Left kidney (tissue), 2 donors: Measurements from ENCODE around the gene PGLYRP3. TPM values are rescaled to one million over a fixed set of nuclear protein-coding genes. Genes with fewer than 3 reads are reported as not detected.
"Not testable (repeated sequence)": the region's sequence is repeated elsewhere in the genome, so short reads cannot be mapped to it uniquely, and the experiment has no call there.

ENCODE experiments used
- DNase-seq: peaks from one replicate; pipeline ENCODE4 v3.0.0-alpha.2; 2013
- polyA plus RNA-seq: library from polyadenylated mRNA; unstranded; fragments of 120-200 nt; gene quantifications from one replicate; pipeline ENCODE4 v1.2.1, GENCODE V29; 2013; ENCODE audit not compliant: insufficient read length

Gene PGLYRP3
- polyA plus RNA-seq, 1 donor, result not detected

DNA sequence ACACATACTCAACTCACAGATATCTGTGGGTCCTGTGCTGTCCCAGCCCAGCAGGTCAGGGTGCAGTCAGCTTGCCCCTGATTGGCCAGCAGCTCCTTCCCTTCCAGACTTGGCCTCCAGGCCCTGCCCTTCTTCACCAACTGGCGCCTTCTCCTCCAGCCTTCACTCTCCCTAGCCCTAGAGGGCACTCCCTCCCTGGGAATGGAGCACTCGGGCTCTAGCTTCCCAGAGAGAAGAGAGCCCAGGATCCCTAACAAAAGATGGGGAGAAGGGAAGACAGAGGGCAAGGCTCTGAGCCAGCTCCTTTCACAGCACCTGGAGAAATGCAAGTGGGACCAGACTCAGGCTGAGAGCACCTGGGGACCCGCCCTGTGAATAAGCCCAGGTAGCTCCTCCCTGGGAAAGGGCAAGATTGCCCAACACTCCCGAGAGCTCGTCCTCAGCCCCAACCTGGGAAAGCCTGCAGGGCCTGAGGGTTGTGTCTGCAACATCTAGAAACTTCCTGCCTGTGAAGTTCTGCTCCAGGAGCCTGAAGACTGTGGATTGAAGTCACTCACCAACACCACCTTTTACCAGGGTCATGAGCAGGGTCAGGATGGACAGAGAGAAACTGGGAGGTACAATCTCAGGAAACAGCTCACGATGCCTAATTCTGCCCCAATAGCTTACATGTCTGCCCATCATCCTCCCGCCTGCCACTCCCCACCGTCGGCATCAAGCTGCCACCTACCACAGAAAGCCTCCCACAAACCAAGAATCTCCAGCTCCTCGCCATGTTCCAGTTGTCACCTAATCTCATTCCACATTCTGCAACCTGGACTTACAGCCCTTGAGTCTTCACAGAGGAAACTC lies 36.0 kb upstream of the PGLYRP3 start, which contains the start of gene PGLYRP4:
Gene PGLYRP4, minus strand, starts transcription at position 331 of the 852 bp plus-strand sequence. CDS start 909 bp downstream, outside the sequence.
- DNase-seq, result no peak

GRCh38 chr1:153347856-153348255 lies 35.1 kb upstream of the PGLYRP3 start:
- DNase-seq, result no peak

DNA sequence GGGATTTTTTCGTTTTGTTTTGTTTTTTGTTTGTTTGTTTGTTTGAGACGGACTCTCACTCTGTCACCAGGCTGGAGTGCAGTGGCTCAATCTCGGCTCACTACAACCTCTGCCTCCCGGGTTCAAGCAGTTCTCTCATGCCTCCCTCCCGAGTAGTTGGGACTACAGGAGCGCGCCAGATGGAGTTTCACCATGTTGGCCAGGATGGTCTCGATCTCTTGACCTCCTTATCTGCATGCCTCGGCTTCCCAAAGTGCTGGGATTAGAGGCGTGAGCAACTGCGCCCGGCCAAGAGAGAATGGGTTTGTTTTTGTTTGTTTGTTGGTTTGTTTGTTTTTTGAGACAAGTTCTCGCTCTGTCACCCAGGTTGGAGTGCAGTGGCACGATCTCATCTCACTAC lies 34.3 kb upstream of the PGLYRP3 start:
- DNase-seq, result not testable (repeated sequence)

- no peak for DNase-seq
Observed at GRCh38 chr1:153346077-153346723, 33.4 kb upstream of the PGLYRP3 start.

DNA sequence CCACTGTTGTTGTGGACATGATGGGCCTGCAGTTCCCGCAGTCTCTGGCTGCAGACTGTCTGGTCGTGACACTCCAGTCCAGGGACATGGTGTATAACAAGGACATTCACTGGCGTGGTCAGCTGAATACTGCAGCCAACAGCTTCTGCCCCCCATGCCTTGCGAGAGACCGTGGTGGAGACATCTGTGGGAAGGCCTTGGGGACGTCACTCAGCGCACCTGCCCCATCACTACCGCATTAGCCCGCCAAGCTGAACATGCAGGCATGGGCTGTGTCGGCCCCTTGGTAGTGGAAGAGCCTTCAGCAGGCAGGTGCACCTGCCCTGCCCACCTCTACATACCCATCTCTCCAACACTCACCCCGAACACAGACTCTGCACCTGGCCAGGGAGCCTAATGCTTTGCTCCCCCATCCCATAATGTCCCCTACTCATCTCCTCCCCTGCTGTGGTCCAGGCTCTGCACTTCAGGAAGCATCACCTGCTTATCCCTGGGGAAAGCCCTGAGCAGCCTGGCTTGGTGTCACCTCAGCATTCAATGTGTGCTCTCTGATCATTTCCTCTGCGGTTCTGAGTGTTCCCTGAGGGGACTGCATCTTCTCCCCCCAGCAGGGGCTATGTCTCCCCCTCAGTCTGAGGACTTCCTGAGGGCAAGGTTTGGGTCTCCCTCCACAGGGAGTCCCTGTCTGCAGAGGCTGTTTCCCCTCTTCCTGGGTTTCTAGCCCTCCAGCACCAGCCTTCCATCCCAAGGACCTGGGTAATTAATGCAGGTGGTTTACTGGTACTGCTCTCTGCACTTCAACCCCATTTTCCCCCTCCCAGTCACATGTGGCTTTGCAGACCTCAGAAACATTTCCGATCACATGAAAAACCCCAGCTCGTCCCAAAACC lies 32.7 kb upstream of the PGLYRP3 start:
- no peak for DNase-seq

GRCh38 chr1:153344718-153345025 lies 31.9 kb upstream of the PGLYRP3 start:
- no peak for DNase-seq

DNA sequence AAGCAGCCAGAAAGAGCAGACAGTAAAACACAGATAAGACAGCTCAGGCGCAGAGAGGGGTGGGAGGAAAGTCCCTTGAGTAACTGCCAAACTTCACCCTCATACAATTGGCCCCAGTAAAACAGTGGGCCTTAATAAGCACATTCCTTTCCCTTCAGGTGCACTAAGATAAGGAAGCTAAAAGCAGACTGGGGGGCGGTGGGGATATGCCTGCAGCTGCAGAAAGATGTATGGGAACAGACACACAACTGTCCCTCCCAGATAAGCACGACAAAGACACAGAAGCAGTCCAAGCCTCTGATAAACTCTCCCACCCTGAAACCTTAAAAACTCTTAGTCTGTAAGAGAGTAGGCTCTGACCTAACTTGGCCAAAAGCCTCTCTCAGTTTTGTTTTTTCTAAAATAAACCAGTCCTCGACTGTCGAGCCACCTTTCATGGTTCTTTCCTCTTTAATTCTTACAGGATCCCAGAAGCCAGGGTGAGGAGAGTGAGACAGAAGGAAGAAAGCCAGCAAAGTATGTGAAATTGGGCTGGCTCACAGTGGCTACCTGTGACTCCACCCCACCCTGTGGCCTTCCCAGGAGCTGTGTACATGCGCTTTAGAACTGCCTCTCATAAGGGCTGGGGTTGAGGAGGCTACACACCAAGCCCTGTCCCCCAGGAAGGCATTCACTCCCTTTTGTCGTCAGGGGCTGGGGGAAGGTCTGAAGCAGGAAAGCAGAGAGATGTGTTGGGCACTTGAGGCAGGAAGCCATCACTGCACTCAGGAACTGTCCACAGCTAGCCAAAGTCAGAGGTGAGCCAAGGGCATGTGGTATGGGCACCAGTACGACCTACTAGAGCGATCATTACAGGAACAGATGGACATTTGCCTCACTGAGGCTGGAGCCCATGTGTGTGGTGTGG lies 31.3 kb upstream of the PGLYRP3 start:
- DNase-seq, result no peak

DNA sequence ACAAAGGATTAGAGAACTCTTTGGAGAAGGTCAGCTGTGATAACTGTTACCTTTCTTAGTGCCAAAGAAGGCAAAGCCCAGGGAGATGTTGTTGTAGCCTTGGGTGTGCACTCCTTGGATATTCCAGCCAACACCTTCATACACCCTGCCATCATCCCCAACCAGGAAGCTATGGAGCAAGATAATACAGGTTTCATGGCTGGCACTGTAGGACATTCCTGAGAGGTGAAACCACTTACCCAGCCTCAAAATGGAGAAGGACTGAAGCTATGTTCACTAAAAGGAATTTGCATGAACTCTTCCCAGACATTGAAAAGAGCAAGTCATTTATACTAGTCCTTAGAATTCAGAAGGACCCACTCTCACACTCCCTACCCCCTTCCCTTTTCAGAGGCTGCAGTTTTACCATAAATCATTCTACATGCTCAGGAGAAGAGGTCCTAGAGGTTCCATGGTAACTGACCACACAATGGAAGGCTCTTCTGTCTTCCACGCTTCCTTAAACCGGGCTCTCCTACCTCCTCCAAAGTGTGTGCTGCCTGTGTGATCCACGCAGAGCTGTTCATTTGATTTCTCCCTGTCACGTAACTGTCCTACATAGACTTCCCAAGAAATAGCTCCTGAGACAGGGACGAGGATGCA lies 30.4 kb upstream of the PGLYRP3 start:
- DNase-seq, result no peak

- no peak for DNase-seq
Observed at GRCh38 chr1:153342178-153342577, 29.4 kb upstream of the PGLYRP3 start.

GRCh38 chr1:153341431-153341934 lies 28.7 kb upstream of the PGLYRP3 start:
- no peak for DNase-seq

- DNase-seq, result no peak
Observed at GRCh38 chr1:153340356-153340755, 27.6 kb upstream of the PGLYRP3 start.

- DNase-seq, result no peak
Observed at GRCh38 chr1:153339802-153340201, 27.1 kb upstream of the PGLYRP3 start.

DNA sequence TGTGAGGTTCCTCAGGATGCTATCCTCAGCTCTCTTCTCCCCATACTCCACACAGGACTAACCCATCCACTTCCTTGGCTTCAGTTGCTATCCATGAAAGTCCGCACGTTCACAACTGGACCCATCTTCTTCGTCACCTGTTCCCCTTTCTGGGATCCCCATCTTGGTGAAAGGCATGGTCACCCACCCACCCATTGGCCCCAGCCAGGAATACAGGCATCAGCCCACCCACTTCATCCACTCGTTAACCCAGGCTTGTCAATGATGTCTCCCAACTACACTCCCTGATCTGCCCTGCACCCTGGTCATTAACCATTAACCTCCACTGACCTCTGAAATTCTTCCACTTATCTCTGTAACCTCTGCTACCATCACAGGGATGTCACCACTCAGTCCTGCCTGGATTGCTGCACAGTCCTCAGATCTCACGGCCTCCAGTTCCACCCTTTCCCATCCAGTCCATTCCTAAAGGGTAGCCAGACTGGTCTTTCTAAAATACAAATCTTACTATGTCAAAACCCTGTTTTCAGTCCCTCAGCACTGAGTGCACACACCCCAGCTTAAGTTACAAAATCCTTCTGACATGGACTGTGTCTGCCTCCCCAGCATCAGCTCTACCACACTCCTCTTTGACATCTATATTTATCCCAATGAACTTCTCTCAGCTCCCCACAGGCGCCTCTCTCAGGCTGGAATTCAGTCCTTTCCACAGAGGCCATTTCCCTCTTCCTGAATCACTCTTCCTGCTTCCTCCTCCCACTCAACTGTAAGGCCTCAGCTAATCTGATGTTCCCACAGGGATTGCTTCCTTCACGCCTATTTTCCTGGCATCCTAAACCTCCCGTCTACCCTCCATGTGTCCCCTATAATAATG lies 25.5 kb upstream of the PGLYRP3 start:
- DNase-seq, result no peak

GRCh38 chr1:153336650-153337049 lies 23.9 kb upstream of the PGLYRP3 start:
- DNase-seq, result no peak

- no peak for DNase-seq
Observed at GRCh38 chr1:153333902-153334301, 21.1 kb upstream of the PGLYRP3 start.

DNA sequence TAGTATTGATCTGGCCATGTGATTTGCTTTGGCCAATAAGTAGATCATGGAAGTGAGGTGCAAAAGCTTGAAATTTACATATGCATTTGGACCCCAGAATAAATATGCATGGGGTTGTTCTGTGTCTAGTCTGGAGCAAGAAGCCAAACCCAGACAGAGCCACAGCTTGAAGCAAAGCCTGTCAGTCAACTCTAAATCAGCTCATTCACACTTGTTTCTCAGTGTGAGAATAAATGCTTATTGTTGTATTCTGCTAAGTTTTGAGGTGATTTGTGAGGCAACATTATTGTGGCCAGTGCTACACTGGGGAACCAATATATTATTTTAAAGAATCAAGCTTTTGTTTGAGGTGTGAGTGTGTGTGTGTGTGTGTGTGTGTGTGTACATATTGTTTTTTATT lies 12.2 kb upstream of the PGLYRP3 start:
- DNase-seq, result no peak

GRCh38 chr1:153322568-153322967 lies 9.8 kb upstream of the PGLYRP3 start:
- DNase-seq, result no peak

DNA sequence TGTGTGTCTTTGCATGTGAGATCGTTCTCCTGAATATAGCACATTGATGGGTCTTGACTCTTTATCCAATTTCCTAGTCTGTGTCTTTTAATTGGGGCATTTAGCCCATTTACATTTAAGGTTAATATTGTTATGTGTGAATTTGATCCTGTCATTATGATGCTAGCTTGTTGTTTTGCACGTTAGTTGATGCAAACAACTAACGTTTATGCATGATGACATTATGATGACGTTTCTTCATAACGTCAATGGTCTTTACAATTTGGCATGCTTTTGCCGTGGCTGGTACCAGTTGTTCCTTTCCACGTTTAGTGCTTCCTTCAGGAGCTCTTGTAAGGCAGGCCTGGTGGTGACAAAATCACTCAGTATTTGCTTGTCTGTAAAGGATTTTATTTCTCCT lies 5.4 kb upstream of the PGLYRP3 start:
- DNase-seq, result not testable (repeated sequence)

DNA sequence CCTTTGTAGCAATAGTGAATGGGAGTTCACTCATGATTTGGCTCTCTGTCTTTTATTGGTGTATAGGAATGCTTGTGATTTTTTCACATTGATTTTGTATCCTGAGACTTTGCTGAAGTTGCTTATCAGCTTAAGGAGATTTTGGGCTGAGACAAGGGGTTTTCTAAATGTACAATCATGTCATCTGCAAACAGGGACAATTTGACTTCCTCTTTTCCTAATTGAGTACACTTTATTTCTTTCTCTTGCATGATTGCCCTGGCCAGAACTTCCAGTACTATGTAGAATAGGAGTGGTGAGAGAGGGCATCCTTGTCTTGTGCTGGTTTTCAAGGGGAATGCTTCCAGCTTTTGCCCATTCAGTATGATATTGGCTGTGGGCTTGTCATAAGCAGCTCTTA lies 3.3 kb upstream of the PGLYRP3 start:
- not testable (repeated sequence) for DNase-seq

DNA sequence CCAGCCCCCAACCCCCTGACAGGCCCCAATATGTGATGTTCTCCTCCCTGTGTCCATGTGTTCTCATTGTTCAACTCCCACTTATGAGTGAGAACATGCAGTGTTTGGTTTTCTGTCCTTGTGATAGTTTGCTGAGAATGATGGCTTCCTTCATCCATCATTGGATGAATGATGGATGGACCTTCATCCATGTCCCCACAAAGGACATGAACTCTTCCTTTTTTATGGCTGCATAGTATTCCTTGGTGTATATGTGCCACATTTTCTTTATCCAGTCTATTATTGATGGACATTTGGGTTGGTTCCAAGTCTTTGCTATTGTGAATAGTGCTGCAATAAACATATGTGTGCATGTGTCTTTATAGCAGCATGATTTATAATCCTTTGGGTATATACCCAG lies 1.6 kb upstream of the PGLYRP3 start:
- not testable (repeated sequence) for DNase-seq
